Cerebellar cortex (tissue), 1 donor: ENCODE results near the gene ARNT2.
A peak's percentile ranks its signal among the peaks of the same experiment; 100 is the strongest.

ENCODE experiments used
- DNase-seq: peaks from one replicate; pipeline ENCODE4 v3.0.0-alpha.2; 2015; ENCODE audit warnings: low spot score

The ARNT2 gene

DNA sequence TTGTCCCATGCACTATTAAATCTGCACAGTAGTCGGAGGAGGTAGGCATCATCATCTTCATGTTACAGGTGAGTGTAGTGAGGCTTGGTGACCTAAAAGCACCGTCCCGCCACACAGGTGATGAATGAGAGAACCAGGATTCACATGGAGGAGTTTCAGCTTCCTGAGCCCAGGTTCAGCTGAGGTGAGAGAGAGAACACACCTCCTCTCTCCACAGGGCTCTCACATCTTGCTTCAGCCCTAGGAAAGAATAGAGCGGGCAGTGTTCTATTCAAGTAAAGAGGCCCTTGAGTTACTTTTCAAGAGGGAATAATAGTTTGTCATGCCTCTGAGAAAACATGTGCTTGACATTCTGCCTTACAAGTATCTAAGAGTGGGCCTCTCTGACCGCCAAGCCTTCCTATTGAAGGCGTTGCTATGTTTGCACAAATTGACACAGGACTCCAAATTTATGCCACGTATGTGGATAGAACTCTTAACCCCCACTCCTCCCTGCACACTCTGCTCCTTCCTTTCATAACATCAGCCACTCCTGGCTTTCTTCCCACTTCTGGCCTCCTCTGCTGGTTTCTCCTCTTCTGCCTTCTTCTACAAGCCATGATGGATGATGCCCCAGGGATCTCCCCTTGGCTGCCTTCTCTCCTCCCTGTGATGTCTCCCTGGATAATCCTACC is 152.6 kb downstream of the ARNT2 start:
- DNase-seq: no peak

DNA sequence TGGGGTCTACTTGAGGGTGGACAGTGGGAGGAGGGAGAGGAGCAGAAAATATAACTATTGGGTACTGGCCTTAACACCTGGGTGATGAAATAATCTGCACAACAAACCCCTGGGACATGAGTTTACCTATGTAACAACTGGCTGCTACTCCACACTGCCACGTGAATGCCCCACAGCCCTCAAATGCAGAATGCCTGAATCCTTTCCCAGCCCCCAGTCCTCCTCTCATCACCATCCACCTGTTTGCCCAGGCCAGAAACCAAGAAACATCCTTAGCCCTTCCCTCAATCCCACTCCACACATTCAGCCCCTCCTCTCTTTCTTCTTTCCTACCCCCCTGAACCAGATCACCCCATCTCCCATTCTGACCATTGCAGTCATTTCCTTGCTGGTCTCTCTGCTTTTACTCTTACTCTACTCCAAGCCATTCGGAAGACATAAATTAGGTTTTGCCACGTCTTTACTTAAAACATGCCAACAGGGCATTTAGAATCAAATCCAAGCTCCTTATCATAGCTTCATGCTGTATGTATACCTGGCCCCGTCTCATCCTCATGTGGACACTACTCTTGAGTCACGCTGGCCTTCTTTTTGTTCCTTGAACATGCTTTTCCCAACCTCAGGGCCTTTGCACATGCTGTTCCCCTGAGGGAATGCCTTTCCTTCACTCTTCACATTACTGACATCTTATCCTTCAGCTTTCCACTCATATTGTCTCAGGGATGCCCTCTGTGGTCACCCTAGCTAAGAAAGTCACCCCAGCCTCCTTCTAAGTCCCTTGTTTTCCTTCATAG is 153.5 kb downstream of the ARNT2 start:
- DNase-seq: no peak

DNA sequence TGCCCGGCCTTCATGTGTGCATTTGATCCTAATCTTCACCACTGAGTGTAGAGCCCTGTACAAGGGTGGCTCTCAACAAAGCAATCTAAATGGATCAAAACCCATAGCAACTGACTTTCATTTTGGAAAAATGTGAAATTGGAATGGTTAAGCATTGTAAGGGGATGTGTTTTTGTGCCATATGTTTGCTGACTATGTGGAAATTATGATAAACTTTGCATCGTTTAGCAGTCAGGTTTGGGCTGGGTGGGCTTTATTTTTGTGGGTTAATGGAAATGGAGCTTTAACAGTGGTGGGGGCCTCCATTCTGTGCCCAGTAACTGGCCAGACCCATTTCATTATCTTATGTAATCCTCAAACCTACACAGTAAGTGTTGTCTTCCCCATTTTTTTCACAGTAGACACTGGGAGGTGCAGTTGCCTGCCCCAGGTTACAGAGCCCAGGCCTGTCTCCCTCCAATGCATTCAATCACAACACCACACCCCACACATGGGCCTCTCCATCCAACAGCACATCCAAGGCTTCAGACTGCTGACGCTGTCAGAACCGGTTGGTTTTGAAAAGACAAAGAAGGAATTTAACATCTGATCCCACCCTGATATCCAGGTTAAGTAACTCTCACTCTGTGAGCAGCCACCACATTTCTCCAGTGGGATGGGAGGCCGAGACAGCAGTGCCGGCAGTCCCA is 154.6 kb downstream of the ARNT2 start:
- no peak for DNase-seq

- DNase-seq: no peak
Observed at GRCh38 chr15:80559320-80559693, 155.1 kb downstream of the ARNT2 start.

- no peak for DNase-seq
Observed at GRCh38 chr15:80559761-80560160, 155.6 kb downstream of the ARNT2 start.

DNA sequence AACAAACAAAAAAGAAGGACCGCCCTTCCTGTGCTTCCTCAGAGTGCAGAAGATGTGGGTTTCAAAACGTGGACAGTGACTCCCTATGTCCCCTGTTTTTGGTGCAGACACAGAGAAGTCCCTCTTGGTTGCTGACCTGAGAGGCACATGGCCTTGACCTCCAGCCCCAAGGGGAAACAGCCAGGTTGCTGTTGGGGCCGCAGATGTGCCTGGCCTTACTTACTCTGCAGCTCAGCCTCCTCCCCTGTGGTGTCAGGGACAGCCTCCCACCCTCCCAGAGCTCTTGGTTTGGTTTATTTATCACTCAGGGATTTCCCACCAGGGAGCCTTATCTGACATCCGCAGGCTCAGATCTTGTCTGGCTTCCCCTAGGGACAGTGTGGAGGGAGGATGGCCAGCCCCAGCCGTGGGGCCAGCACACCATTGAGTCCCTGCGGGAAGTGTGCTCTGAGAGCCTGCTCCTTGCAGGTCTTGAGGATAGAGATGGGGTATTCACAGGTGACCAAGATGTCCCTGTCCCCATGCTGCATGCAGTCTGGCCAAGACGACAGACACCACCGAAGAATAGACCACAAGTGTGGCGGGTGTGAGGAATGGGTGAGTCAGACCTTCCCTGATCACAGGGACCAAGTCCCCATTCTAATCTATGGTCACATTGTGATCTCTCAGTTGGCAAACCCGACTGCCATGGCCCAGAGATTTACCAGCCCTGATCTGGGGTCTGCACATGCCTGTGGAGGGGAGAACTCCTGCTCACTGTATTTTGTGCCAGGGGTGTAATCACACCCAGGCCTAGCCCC is 156.6 kb downstream of the ARNT2 start:
- no peak for DNase-seq

GRCh38 chr15:80561500-80561899 is 157.3 kb downstream of the ARNT2 start:
- DNase-seq: no peak

DNA sequence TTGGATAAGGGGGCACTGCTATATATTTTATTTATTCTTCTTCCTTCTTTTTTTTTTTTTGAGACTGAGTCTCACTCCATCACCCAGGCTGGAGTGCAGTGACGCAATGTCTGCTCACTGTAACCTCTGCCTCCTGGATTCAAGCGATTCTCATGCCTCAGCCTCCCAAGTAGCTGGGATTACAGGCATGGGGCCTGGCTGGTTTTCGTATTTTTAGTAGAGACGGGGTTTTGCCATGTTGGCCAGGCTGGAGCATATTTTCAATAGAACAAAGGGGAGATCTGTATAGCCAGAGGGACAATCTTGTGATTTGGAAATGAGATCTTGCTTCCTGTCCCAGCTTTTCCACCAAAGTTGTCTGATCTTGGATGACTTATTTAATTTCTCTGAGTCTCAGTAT is 157.9 kb downstream of the ARNT2 start:
- DNase-seq: no peak

DNA sequence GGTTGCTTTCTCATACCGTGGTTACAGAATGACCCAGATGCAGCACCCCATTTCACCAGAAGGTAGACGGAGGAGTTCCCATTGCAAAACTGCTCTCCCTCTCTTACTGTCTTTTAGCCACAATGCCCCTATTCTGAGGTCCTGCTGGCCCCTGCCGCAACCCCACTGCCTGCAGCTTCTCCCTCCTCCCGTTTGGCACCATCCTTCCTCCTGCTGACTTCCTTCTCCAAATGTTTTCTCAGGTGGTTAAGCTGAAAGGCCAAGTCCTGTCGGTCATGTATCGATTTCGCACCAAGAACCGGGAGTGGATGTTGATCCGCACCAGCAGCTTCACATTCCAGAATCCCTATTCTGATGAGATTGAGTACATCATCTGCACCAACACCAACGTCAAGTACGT is 158.7 kb downstream of the ARNT2 start:
- no peak for DNase-seq

DNA sequence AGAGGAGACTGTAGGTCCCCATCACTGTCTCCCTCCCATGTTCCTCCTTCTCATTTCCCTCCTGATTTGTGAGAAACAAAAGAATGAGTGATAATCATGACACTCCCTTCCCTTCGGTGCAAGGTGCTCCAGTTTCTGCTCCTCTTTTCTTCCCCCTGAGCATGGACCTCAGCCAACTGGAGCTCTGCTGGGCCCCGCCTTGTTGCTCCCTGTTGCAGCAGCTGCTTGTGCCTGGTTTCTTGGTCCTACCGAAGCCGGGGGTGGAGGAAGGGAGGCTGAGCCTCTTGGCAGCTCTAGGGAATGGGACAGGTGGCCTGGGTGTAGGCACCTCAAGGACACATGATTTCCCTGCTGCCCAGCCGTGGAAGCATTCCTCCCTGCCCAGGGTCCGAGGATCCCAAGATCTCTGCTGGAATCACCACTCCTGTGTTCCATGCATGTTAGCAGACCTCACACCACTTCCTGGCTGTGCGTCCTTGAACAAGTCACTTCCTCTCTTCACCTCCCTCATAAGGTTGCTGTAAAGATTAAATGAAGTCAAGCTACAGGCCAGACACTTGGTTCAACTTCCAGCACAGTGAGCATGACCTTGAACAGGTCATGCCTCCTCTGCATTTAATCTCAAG is 159.3 kb downstream of the ARNT2 start:
- DNase-seq: peak; percentile 6

DNA sequence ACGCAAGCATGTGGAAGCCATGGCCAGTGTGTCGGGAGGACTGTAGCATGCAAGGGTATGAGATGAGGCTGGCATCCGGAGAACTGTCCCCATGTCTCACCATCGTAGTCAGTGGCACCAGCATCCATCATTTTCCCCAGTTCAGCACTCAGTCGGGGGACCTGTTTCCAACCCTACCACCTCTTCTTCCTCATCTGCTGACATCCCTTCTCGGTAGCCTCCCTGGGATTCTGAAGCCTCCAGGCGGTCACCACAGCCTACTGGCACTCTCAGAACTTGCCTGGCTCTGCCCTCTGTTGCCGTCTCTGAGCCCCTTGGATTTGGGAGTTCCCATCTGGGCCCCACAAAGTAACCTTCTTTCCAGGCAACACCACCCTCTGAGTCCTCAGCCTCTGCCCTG is 159.9 kb downstream of the ARNT2 start:
- no peak for DNase-seq

DNA sequence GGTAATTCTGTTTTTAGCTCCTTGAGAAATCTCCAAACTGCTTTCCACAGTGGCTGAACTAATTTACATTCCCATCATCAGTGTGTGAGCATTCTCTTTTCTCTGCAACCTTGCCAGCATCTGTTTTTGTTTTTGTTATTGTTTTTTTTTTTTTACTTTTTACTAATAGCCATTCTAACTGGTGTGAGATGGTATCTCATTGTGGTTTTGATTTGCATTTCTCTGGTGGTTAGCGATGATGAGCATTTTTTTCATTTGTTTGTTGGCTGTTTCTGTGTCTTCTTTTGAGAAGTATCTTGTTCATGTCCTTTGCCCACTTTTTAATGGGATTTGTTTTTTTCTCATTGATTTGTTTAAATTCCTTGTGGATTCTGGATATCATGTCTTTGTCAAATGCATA is 161.2 kb downstream of the ARNT2 start:
- no peak for DNase-seq

DNA sequence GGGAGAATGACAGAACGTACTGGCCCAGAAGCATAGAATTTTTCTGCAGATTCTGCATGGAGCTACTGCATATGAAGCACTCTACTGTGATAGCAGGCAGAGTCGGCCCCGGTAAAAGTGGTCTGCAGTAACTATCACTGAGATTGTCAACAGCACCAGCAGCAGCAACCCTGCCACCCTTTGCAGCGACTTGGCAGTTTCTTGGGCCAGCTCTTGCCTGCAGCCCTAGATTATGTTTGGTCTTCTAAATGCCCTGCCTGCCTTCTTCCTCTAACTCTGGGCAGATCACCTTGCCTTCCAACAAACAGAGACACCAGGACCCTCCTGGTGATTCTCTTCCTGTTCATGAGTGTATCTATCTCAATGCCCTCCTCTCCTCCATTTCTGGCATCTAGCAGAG is 161.8 kb downstream of the ARNT2 start:
- DNase-seq: no peak

GRCh38 chr15:80567721-80568157 is 163.6 kb downstream of the ARNT2 start:
- DNase-seq: peak; percentile 80

GRCh38 chr15:80568298-80568697 is 164.1 kb downstream of the ARNT2 start:
- no peak for DNase-seq

- peak; percentile 64 for DNase-seq
Observed at GRCh38 chr15:80568876-80569605, 164.9 kb downstream of the ARNT2 start.

- no peak for DNase-seq
Observed at GRCh38 chr15:80569656-80570055, 165.5 kb downstream of the ARNT2 start.

DNA sequence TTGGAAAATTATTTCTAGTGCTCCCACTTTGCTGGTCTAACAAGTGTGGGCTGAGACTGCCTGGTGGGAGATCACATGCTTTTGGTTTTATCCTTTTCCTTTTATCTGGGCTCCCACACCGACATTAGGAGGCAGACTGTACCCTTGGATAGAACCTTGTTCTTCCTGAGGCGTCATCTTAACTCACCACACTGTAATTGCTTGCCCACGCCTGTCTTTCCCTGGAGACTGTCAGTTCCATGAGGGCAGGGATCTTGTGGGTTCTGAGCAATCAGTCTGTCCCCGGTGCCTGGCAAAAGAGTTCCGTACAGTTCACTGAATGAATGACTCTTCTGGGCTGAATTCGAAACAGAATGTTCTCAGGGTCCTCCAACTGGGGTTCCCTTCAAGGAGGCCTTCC is 166.4 kb downstream of the ARNT2 start:
- no peak for DNase-seq

DNA sequence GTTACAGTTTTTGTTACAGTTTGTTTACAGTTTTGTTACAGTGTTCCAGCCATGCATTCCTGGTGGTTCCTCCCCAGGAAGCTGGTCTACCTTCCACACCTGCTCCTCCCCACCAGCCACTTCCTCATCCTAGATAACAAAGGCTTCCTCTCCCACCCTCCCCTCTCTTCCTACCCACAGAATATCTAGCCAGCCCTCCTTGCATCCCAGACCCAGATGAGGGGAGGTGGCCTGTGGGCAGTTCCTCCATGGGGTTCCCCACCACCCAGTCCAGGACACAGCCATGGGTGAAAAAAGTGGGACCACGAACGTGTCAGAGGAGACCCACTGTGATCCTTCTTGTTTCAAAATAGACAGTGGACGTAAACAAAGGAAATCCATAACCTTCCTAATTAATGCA is 168.2 kb downstream of the ARNT2 start:
- no peak for DNase-seq

DNA sequence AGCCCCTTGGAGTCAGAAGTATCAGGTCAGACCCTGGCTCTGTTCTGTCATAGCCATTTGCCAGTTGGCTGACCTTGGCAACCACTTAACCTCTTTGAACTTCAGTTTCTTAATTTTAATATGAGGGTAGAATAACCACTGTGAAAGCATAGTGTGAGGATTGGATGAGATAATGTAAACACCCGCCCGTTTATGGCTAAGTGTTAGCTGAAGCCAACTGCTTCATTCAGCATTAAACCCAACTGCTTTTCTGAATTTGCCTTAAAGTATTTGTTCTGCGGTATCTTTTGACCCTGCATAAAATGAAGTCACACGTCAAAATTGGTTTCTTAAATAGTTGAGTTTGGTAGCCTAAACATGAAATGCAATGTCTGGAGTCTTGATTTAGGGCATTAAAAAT is 169.4 kb downstream of the ARNT2 start:
- DNase-seq: no peak

- DNase-seq: no peak
Observed at GRCh38 chr15:80574590-80574989, 170.4 kb downstream of the ARNT2 start.
